ENCODE data around the gene GALNS.
"Not testable (repeated sequence)": the region's sequence is repeated elsewhere in the genome, so short reads cannot be mapped to it uniquely, and the experiment has no call there.

DNA sequence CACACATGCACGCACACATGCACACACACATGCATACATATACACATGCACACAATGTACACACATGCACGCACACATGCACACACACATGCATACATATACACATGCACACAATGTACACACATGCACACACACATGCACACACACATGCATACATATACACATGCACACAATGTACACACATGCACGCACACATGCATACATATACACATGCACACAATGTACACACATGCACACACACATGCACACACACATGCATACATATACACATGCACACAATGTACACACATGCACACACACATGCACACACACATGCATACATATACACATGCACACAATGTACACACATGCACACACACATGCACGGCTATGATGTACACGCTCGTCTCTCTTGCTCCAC lies 37.5 kb upstream of the GALNS start:
- TF ChIP-seq, protein P1, sequence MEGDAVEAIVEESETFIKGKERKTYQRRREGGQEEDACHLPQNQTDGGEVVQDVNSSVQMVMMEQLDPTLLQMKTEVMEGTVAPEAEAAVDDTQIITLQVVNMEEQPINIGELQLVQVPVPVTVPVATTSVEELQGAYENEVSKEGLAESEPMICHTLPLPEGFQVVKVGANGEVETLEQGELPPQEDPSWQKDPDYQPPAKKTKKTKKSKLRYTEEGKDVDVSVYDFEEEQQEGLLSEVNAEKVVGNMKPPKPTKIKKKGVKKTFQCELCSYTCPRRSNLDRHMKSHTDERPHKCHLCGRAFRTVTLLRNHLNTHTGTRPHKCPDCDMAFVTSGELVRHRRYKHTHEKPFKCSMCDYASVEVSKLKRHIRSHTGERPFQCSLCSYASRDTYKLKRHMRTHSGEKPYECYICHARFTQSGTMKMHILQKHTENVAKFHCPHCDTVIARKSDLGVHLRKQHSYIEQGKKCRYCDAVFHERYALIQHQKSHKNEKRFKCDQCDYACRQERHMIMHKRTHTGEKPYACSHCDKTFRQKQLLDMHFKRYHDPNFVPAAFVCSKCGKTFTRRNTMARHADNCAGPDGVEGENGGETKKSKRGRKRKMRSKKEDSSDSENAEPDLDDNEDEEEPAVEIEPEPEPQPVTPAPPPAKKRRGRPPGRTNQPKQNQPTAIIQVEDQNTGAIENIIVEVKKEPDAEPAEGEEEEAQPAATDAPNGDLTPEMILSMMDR (IDR thresholded peaks at IDR 0.05) = not testable (repeated sequence)
- not testable (repeated sequence) for TF ChIP-seq EP300 (IDR thresholded peaks at IDR 0.05)
